Erythroblast (primary cell): ENCODE data around the gene RERE.

Experiments
- GATA1 ChIP-seq: IDR thresholded peaks from 2 replicates; pipeline ENCODE4 v1.6.1; 2011; ENCODE audit warnings: low read depth, mild to moderate bottlenecking, control low read depth, low read length, moderate library complexity
- POLR2A ChIP-seq: IDR thresholded peaks from 2 replicates; pipeline ENCODE4 v1.6.1; 2011; ENCODE audit warnings: mild to moderate bottlenecking, low read length

DNA sequence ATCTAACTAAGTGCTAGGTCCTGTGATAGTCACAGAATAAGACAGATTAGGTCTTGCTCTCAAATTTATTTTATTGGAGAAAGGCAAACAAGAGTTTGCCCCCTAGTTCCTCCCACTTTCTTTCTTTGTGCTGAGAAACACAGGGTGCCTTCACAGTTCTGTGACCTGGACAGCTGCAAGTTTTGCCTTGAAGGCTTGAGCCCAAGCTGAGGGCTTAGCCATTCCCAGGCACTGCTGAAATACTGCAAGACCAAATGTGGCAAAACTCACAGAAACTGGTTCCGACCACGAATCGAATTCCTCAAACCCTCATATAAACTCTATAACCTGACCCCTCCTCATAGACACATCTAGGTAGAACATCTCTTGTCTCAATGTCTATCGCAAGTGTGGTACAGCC, 227.9 kb downstream of the RERE start:
- TF ChIP-seq POLR2A, result no peak
- TF ChIP-seq GATA1, result no peak
